Measurements from ENCODE around the gene ZNF831.

Gene ZNF831

DNA sequence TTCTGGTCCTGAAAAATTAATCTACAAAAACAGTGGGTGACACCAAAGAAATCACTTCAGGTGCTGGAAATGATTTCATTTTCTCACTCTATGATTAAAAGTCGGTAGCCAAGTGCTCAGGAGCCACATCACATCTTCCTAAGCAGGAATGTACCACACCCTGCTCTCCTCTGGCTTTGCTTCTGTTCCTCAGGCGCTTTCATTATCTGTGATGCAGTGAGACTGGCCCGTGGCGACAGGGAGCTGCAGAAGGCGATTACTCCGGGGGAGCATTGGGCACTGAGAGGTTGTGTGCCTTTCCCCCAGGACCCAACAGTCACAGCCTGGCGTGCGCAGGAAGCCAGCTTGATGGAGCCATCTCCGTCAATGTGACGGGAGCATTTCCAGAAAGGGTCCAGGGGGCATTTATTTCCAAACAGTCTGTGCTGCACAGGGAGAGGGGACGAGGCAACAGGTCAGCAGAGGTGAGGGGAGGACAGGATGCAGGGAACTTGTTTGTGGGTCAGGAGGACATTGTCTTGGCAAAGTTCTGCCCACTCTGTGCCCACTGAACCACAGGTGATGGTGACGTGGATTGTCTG, 5.6 kb upstream of the ZNF831 start:
- no peak for DNase-seq

- DNase-seq, result no peak
Observed at GRCh38 chr20:59158673-59159072, 4.9 kb upstream of the ZNF831 start.

- no peak for DNase-seq
Observed at GRCh38 chr20:59159091-59159490, 4.5 kb upstream of the ZNF831 start.

GRCh38 chr20:59159493-59160376, 3.9 kb upstream of the ZNF831 start:
- DNase-seq, result no peak

DNA sequence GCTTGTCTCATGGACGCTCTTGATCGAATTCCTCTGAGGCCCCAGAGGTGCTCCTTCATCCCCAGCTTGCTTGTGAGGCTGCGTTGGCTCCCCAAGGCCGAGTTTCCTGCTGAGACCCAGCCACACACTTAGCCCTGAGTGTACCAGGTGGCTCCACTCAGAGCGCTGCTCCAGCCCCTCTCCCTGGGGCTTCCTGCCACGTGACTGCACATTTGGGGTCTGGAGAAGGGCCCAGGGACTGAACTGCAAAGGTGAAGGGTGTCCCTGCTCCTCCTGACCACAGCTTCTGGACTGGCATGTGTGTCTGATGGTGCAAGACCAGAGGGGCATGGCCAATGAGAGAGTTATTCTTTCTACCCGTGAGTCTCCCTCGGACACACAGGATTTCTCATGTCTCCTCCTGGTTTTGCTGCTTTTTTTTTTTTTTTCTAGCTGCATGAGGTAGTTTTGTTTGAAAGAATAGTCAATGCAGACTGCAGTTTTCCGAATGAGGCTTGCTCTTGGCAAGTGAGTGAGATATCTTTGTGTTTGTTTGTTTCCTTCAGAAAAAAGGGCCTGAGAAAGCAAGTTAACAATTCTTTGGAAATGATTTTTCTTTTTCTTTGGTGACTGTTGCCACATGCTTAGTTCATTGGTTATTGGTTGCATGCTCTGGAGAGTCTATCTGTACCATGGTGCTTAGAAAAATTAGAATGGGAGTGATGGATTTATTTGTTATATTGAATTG, 3.1 kb upstream of the ZNF831 start:
- DNase-seq, result no peak

GRCh38 chr20:59161721-59162120, 1.9 kb upstream of the ZNF831 start:
- DNase-seq, result no peak

DNA sequence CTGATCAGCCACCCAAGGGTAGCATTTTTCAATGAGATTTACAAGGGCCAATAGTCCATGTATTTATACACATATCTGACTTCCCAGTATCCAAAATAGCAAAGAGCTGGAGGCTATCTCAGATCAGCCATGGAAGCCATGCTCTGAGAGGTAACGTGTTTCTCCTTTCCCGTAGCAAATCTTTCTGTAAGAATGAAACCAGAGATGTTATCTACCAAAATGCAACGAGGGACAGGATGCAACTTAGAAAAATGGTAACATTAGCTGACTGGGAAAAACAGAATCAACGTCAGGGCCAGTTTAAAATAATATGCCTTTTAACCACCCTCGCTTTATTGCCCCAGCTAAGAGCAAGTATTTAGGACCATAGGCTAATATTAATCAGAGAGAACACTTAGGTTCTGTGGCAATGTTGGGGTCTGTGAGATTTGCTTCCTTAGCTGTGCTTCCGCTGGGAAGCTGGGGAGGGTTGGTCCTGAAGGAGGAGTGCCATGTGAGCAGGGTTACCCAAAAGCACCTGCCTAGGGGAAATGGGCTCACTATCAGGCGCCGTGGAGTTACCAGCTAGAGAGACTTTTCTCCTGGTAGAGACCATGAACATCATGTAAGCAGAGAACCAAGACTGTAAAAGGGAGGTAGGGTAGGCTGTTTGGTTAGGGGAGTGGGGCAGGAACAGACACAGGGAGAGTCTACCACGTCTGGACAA, 1.2 kb downstream of the ZNF831 start:
- DNase-seq, result no peak

- no peak for DNase-seq
Observed at GRCh38 chr20:59165396-59165795, 1.8 kb downstream of the ZNF831 start.

DNA sequence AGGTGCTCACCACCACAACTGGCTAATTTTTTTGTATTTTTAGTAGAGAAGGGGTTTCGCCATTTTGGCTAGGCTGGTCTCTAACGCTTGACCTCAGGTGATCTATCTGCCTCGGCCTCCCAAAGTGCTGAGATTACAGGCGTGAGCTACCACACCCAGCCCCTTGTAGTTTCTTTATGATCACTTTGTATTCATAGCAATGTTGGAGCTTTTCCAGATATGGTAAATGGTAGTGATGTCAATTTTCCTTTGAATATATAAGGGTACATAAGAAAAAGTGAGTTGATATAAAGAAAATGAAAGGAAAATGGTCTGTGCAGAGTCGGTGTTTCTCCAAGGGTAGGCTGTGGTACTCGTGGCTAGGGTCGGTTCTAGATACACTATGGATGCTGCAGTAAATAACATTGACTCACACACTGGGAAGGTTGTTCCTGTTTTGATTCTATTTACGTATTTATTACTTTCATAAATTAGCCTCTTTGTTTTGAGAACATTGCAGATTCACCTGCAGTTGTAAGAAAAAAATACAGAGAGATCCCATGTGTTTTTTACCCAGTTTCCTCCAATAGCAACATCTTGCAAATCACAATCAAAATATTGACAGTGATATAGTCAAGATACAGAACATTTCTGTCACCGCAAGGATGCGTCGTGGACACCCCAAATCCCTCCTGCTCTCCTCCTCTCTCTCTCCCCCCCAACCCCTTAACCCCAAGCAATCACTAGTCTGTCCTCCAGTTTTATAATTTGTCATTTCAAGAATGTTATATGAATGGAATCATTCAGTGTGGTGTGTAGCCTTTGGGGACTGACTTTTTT, 2.5 kb downstream of the ZNF831 start:
- no peak for DNase-seq

- DNase-seq, result no peak
Observed at GRCh38 chr20:59170406-59171349, 7.1 kb downstream of the ZNF831 start.

GRCh38 chr20:59171986-59172385, 8.4 kb downstream of the ZNF831 start:
- DNase-seq, result no peak

DNA sequence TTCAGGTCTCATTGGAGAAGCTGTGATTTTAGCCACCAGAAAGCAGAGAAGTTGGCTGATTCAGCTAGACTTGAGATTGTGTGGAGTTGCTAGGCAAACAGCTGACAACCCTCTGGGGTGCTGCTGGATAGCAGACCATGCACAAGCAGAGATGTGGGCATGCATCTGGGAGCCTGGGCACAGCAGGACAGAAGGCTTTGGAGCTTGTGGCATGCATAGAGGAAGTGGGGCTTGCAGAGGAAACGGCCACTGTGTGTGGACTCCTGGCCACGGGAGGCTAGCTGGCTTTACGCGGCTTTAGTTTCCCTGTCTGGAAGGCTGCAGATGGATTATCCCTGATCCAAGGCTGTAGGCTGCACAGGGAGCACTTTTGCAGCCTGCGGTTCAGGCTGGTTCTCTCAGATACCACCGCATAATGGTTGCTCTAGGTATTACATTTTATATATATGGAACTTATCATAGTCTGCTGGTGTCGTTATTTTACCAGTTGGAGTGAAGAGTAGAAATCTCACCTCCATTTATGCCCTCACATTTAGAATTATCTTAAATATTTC, 10.4 kb downstream of the ZNF831 start:
- DNase-seq, result no peak

DNA sequence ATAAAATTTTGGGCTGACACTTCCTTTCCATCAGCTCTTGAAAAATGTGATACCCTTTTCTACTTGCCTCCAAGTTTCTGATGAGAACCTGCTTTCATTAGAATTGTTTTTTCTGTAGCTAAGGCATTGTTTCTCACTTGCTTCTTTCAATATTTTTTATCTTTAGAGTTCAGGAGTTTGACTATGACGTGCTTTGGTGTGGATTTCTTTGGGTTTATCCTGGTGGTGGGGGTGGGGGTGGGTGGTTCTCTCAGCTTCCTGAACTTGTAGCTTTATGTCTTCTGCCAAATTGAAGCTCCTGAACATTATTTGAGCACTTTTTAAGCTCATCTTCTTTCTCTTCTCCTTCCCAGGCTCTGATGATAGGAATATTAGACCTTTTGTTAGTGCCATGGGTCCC, 11.4 kb downstream of the ZNF831 start:
- no peak for DNase-seq

DNA sequence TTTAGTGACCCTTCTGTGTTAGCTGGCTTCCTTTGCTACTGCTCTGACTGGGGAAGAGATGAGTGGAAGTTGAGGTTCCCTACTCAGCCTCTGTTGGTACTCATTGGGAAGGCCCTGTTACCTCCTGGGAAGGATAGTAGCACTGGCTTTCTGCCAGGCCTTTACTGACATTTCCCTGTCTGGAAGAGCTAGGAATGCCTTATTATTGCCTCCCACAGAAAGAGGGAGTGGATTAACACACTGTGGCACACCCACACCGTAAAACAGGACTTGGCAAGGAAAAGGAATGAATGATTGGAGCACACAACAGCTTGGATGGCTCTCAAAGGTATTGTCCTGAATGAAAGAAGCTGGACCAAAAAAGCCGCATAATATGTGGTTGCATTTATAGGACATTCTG, 12.2 kb downstream of the ZNF831 start:
- DNase-seq, result no peak

GRCh38 chr20:59176812-59177211, 13.2 kb downstream of the ZNF831 start:
- no peak for DNase-seq

- DNase-seq, result no peak
Observed at GRCh38 chr20:59177266-59178250, 13.9 kb downstream of the ZNF831 start.

DNA sequence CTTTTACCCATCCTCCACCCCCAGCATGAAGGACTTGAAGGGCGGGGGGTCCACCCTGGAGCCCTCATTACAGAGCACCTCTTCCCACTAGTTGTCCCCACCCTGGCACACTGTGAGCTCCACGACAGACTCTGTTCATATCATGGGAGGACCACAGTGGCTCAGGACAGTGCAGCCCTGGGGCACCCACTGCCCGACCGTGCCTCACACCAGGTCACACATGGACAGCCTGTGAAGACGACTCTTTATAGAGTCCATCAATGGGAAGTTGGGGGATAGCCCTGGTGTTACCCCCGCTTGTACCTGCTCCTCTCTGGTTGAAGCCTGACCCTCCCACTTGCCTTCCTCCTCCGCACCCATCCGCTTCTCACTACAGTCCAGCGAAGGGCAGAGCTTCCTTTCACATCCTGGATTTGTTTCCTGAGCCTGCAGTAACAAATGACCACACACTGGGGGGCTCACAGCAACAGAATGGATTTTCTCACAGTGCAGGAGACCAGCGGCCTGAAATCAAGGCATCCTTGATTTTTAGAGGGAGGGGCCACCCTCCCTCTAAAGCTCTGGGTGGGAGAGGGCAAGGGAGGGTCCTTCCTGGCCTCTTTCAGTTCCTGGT, 15.5 kb downstream of the ZNF831 start:
- no peak for DNase-seq

GRCh38 chr20:59179988-59180387, 16.4 kb downstream of the ZNF831 start:
- no peak for DNase-seq

DNA sequence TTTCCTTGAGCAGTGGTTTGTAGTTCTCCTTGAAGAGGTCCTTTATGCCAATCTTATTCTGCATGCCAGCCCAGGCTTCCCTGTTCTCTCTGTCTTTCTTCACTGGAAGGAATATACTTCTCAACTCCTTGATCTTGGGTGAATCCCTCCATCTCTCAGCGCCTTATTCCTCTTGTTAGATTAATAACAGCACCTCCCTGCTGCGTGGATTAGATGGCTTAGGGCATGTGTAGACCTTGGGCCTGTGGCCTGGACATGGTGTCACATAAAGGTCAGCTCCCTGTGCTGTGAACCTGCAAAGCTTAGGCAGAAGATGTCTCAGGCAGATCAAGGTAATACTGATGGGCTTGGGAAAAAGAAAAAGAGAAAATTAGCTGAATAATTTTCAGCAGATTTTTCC, 18.3 kb downstream of the ZNF831 start:
- DNase-seq, result no peak
